Superior temporal gyrus (tissue), 1 donor: ENCODE measurements around the gene KSR1.
"Not testable (repeated sequence)": the region's sequence is repeated elsewhere in the genome, so short reads cannot be mapped to it uniquely, and the experiment has no call there.

ENCODE experiments used
- DNase-seq: peaks from one replicate; pipeline ENCODE4 v3.0.0-alpha.2; 2016; ENCODE audit errors: extremely low spot score

The KSR1 gene

GRCh38 chr17:27494192-27495091, 38.2 kb downstream of the KSR1 start:
- peak; percentile 81 for DNase-seq

GRCh38 chr17:27495460-27495859, 39.2 kb downstream of the KSR1 start:
- DNase-seq, result no peak

GRCh38 chr17:27496005-27496404, 39.8 kb downstream of the KSR1 start:
- no peak for DNase-seq

GRCh38 chr17:27496437-27496943, 40.2 kb downstream of the KSR1 start:
- no peak for DNase-seq

GRCh38 chr17:27496971-27497370, 40.7 kb downstream of the KSR1 start:
- no peak for DNase-seq

- no peak for DNase-seq
These were observed 41.4 kb downstream of the KSR1 start for GRCh38 chr17:27497696-27498095.

GRCh38 chr17:27498615-27499309, 42.5 kb downstream of the KSR1 start:
- no peak for DNase-seq

- DNase-seq, result peak; percentile 62
These were observed 43.4 kb downstream of the KSR1 start for GRCh38 chr17:27499451-27500265.

- not testable (repeated sequence) for DNase-seq
These were observed 45.1 kb downstream of the KSR1 start for GRCh38 chr17:27501338-27501737.

GRCh38 chr17:27502526-27503324, 46.5 kb downstream of the KSR1 start:
- DNase-seq, result no peak

GRCh38 chr17:27503611-27504010, 47.4 kb downstream of the KSR1 start:
- DNase-seq, result no peak

- no peak for DNase-seq
These were observed 48.1 kb downstream of the KSR1 start for GRCh38 chr17:27504188-27504995.

GRCh38 chr17:27506348-27507218, 50.3 kb downstream of the KSR1 start:
- DNase-seq, result no peak

- DNase-seq, result peak; percentile 27
These were observed 55.1 kb downstream of the KSR1 start for GRCh38 chr17:27511168-27511883.

GRCh38 chr17:27512031-27512430, 55.8 kb downstream of the KSR1 start:
- peak; percentile 27 for DNase-seq

GRCh38 chr17:27512511-27513346, 56.5 kb downstream of the KSR1 start:
- peak; percentile 16 for DNase-seq

- DNase-seq, result peak; percentile 90
These were observed 57.6 kb downstream of the KSR1 start for GRCh38 chr17:27513849-27514248.
